VCaP (cell line): Measurements from ENCODE around the gene CFL1.

Experiments
- H3K27ac ChIP-seq: fragments of 450-650 bp; 2 replicates; pipeline ENCODE4 v1.5.1; 2017
- CTCF ChIP-seq: fragments of 450-650 bp; conservative IDR thresholded peaks from 2 replicates; pipeline ENCODE4 v1.5.1; 2017; ENCODE audit warnings: mild to moderate bottlenecking, moderate library complexity

Gene CFL1

GRCh38 chr11:65826984-65827735, 30.8 kb downstream of the CFL1 start:
- H3K27ac ChIP-seq: no peak overlapping the region
- TF ChIP-seq CTCF: no peak

- H3K27ac ChIP-seq: peak overlapping the region; percentile 89
- peak; percentile 39 for TF ChIP-seq CTCF
Measured at GRCh38 chr11:65822776-65823528, 35.0 kb downstream of the CFL1 start.

- H3K27ac ChIP-seq: peak overlapping the region; percentile 3; the same call in 1 of the 2 replicates
- no peak for TF ChIP-seq CTCF
Measured at GRCh38 chr11:65821107-65821506, 36.9 kb downstream of the CFL1 start.

GRCh38 chr11:65817835-65818680, 39.9 kb downstream of the CFL1 start:
- H3K27ac ChIP-seq: peak overlapping the region; percentile 96
- TF ChIP-seq CTCF: peak; percentile 100

- no peak for TF ChIP-seq CTCF
- H3K27ac ChIP-seq: peak overlapping the region; percentile 96
Measured at GRCh38 chr11:65817312-65817834, 40.6 kb downstream of the CFL1 start.

- TF ChIP-seq CTCF: no peak
- peak overlapping the region; percentile 96; the same call in 1 of the 2 replicates for H3K27ac ChIP-seq
Measured at GRCh38 chr11:65816696-65817095, 41.3 kb downstream of the CFL1 start.
